ENCODE data around the gene ZNF221.

DNA sequence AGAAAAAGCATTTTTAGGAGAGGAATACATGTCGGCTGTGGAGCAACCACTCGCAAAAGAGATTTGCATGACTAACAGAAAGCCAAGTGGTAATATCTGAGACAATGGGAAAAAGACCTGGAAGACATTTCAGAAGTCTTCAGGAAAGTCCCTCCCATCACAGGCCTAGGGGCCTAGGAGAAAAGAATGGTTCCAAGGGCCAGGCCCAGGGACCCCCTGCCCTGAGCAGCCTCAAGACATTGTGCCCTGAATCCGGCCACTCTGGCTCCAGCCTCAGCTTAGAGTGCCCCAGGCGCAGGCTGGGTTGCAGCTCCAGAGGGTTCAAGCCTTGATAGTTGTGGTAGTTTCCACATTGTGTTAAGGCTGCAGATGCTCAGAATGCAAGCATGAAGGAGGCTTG lies 9.4 kb downstream of the ZNF221 start:
- TF ChIP-seq ZBED1 (IDR thresholded peaks at IDR 0.05; ENCODE audit: borderline replicate concordance) (no peak), POLR2AphosphoS5 (IDR thresholded peaks at IDR 0.05; ENCODE audit: low read length) (no peak), NBN (IDR thresholded peaks at IDR 0.05) (no peak), TCF12 (IDR thresholded peaks at IDR 0.05; ENCODE audit: low read depth, low read length) (no peak), CREM (IDR thresholded peaks at IDR 0.05; ENCODE audit: low read depth) (no peak), TARDBP (IDR thresholded peaks at IDR 0.05; ENCODE audit: borderline replicate concordance) (no peak), EP300 (IDR thresholded peaks at IDR 0.05; ENCODE audit: borderline replicate concordance in 1 of 2, control insufficient read depth in 1 of 2, low read depth in 2 of 2, low read length in 2 of 2) (no peak)
- TF ChIP-seq, protein P1, sequence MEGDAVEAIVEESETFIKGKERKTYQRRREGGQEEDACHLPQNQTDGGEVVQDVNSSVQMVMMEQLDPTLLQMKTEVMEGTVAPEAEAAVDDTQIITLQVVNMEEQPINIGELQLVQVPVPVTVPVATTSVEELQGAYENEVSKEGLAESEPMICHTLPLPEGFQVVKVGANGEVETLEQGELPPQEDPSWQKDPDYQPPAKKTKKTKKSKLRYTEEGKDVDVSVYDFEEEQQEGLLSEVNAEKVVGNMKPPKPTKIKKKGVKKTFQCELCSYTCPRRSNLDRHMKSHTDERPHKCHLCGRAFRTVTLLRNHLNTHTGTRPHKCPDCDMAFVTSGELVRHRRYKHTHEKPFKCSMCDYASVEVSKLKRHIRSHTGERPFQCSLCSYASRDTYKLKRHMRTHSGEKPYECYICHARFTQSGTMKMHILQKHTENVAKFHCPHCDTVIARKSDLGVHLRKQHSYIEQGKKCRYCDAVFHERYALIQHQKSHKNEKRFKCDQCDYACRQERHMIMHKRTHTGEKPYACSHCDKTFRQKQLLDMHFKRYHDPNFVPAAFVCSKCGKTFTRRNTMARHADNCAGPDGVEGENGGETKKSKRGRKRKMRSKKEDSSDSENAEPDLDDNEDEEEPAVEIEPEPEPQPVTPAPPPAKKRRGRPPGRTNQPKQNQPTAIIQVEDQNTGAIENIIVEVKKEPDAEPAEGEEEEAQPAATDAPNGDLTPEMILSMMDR (IDR thresholded peaks at IDR 0.05 in 2 of 3, conservative IDR thresholded peaks at IDR 0.05 in 1 of 3; ENCODE audit: control insufficient read depth in 2 of 3, extremely low read depth in 1 of 3, insufficient read depth in 1 of 3, low read depth in 3 of 3, low read length in 3 of 3) = no peak
- TF ChIP-seq, protein P2, sequence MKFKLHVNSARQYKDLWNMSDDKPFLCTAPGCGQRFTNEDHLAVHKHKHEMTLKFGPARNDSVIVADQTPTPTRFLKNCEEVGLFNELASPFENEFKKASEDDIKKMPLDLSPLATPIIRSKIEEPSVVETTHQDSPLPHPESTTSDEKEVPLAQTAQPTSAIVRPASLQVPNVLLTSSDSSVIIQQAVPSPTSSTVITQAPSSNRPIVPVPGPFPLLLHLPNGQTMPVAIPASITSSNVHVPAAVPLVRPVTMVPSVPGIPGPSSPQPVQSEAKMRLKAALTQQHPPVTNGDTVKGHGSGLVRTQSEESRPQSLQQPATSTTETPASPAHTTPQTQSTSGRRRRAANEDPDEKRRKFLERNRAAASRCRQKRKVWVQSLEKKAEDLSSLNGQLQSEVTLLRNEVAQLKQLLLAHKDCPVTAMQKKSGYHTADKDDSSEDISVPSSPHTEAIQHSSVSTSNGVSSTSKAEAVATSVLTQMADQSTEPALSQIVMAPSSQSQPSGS (IDR thresholded peaks at IDR 0.05; ENCODE audit: low read length) = no peak

All from GM12878 (cell line).